Activated CD8-positive, alpha-beta memory T cell treated with anti-CD3 and anti-CD28 coated beads, Interleukin-2, amount 10 ng/mL, durations not matched to agents 7 days and 5 days (primary cell): ENCODE measurements around the gene CFAP77. TPM values are rescaled to one million over a fixed set of nuclear protein-coding genes. Genes with fewer than 3 reads are reported as not detected.

Experiments
- ATAC-seq: fragments of 150-1000 bp; cut with Tn5 transposase; one replicate; pipeline ENCODE4 v1.10.0; 2021; ENCODE audit warnings: moderate library complexity
- CTCF ChIA-PET: fragments of 350-600 bp; sonication (Branson Sonifier 250); formaldehyde crosslinking; loops from one replicate; lab custom pipeline; 2021; ENCODE audit warnings: antibody characterized with exemption; lab: Charles Lee
- DNase-seq: peaks from one replicate; pipeline ENCODE4 v3.0.0-alpha.2; 2020
- H3K27ac Mint-ChIP-seq: one replicate; pipeline ENCODE4 v1.8.0; 2021; ENCODE audit warnings: mild to moderate bottlenecking, mixed read lengths
- H3K27me3 Mint-ChIP-seq: one replicate; pipeline ENCODE4 v1.8.0; 2021; ENCODE audit warnings: mixed read lengths
- H3K36me3 Mint-ChIP-seq: one replicate; pipeline ENCODE4 v1.8.0; 2021; ENCODE audit warnings: mild to moderate bottlenecking, mixed read lengths
- H3K4me1 Mint-ChIP-seq: one replicate; pipeline ENCODE4 v1.8.0; 2021; ENCODE audit warnings: mixed read lengths
- H3K4me3 Mint-ChIP-seq: one replicate; pipeline ENCODE4 v1.8.0; 2021; ENCODE audit warnings: mild to moderate bottlenecking, moderate library complexity, mixed read lengths
- H3K9me3 Mint-ChIP-seq: one replicate; pipeline ENCODE4 v1.8.0; 2022; ENCODE audit warnings: low read depth, mixed read lengths
- total RNA-seq, 2 experiments: library from RNA; stranded (reverse); gene quantifications; one replicate each; pipeline ENCODE4 v1.2.3, GENCODE V29; 2021

The CFAP77 gene
- total RNA-seq, 2 experiments from 2014 or later: not detected

GRCh38 chr9:132487980-132488535, 78.0 kb downstream of the CFAP77 start:
- Mint-ChIP-seq H3K27me3 (peaks cover 78% of the 10 kb centered on the region), H3K36me3 (no peaks in the 10 kb centered on the region), H3K9me3 (no peaks in the 10 kb centered on the region), H3K4me1 (peaks cover 21% of the 10 kb centered on the region), H3K27ac (peak overlapping the region; percentile 81), H3K4me3 (peak overlapping the region; percentile 48)
- CTCF ChIA-PET: interaction anchor here (0.6 to 1.7 kb wide), 5 partner anchors 19 to 316 kb away, joined by 3 to 8 read pairs (median 6); partner anchors contain the start of gene CFAP77
- no peak for ATAC-seq
- DNase-seq: no peak

GRCh38 chr9:132488626-132489025, 78.6 kb downstream of the CFAP77 start:
- H3K9me3 Mint-ChIP-seq: no peaks in the 10 kb centered on the region
- peaks cover 21% of the 10 kb centered on the region for H3K4me1 Mint-ChIP-seq
- ATAC-seq (no peak), DNase-seq (no peak)
- CTCF ChIA-PET: interaction anchor here (1.0 to 1.7 kb wide), 3 partner anchors 18 to 79 kb away, joined by 3 to 8 read pairs (median 7); partner anchors contain the start of gene CFAP77
- peaks cover 78% of the 10 kb centered on the region for H3K27me3 Mint-ChIP-seq
- no peak overlapping the region for H3K27ac Mint-ChIP-seq
- no peaks in the 10 kb centered on the region for H3K36me3 Mint-ChIP-seq
- H3K4me3 Mint-ChIP-seq: no peak overlapping the region

- H3K9me3 Mint-ChIP-seq: no peaks in the 10 kb centered on the region
- H3K4me1 Mint-ChIP-seq: peaks cover 21% of the 10 kb centered on the region
- CTCF ChIA-PET: interaction anchor here (1.0 kb wide), 1 partner anchor 80 kb away, joined by 3 read pairs; the partner anchor contains the start of gene CFAP77
- H3K4me3 Mint-ChIP-seq: no peak overlapping the region
- ATAC-seq (no peak), DNase-seq (no peak)
- no peak overlapping the region for H3K27ac Mint-ChIP-seq
- peaks cover 77% of the 10 kb centered on the region for H3K27me3 Mint-ChIP-seq
- H3K36me3 Mint-ChIP-seq: no peaks in the 10 kb centered on the region
Measured at GRCh38 chr9:132489536-132489935, 79.5 kb downstream of the CFAP77 start.

- CTCF ChIA-PET: interaction anchor here (1.6 kb wide), 1 partner anchor 84 kb away, joined by 3 read pairs; no protein-coding TSS in a partner anchor
- H3K27ac Mint-ChIP-seq: no peak overlapping the region
- DNase-seq (no peak), ATAC-seq (no peak)
- H3K4me3 Mint-ChIP-seq: no peak overlapping the region
- peaks cover 60% of the 10 kb centered on the region for H3K27me3 Mint-ChIP-seq
- H3K4me1 Mint-ChIP-seq: no peaks in the 10 kb centered on the region
- no peaks in the 10 kb centered on the region for H3K36me3 Mint-ChIP-seq
- H3K9me3 Mint-ChIP-seq: no peaks in the 10 kb centered on the region
Measured at GRCh38 chr9:132494857-132495256, 84.8 kb downstream of the CFAP77 start.

- H3K27ac Mint-ChIP-seq: no peak overlapping the region
- no peaks in the 10 kb centered on the region for H3K9me3 Mint-ChIP-seq
- H3K4me1 Mint-ChIP-seq: no peaks in the 10 kb centered on the region
- CTCF ChIA-PET: no interaction called here
- H3K4me3 Mint-ChIP-seq: no peak overlapping the region
- no peaks in the 10 kb centered on the region for H3K36me3 Mint-ChIP-seq
- DNase-seq: no peak
- no peak for ATAC-seq
- peaks cover 37% of the 10 kb centered on the region for H3K27me3 Mint-ChIP-seq
Measured at GRCh38 chr9:132497731-132498130, 87.7 kb downstream of the CFAP77 start.

GRCh38 chr9:132498531-132499210, 88.7 kb downstream of the CFAP77 start:
- H3K27me3 Mint-ChIP-seq: peaks cover 34% of the 10 kb centered on the region
- ATAC-seq (no peak), DNase-seq (no peak)
- CTCF ChIA-PET: no interaction called here
- no peaks in the 10 kb centered on the region for H3K9me3 Mint-ChIP-seq
- no peaks in the 10 kb centered on the region for H3K4me1 Mint-ChIP-seq
- no peak overlapping the region for H3K4me3 Mint-ChIP-seq
- no peak overlapping the region for H3K27ac Mint-ChIP-seq
- H3K36me3 Mint-ChIP-seq: no peaks in the 10 kb centered on the region

GRCh38 chr9:132499251-132499650, 89.2 kb downstream of the CFAP77 start:
- Mint-ChIP-seq H3K4me1 (no peaks in the 10 kb centered on the region), H3K27me3 (peaks cover 36% of the 10 kb centered on the region), H3K4me3 (no peak overlapping the region), H3K27ac (no peak overlapping the region), H3K9me3 (no peaks in the 10 kb centered on the region), H3K36me3 (no peaks in the 10 kb centered on the region)
- CTCF ChIA-PET: no interaction called here
- DNase-seq (no peak), ATAC-seq (no peak)

GRCh38 chr9:132500193-132500592, 90.2 kb downstream of the CFAP77 start:
- no peak for DNase-seq
- CTCF ChIA-PET: interaction anchor here (1.3 kb wide), 1 partner anchor 77 kb away, joined by 4 read pairs; no protein-coding TSS in a partner anchor

GRCh38 chr9:132502480-132502879, 92.5 kb downstream of the CFAP77 start:
- H3K9me3 Mint-ChIP-seq: no peaks in the 10 kb centered on the region
- no peaks in the 10 kb centered on the region for H3K36me3 Mint-ChIP-seq
- CTCF ChIA-PET: no interaction called here
- H3K4me3 Mint-ChIP-seq: no peak overlapping the region
- no peak for DNase-seq
- no peak overlapping the region for H3K27ac Mint-ChIP-seq
- no peak for ATAC-seq
- H3K4me1 Mint-ChIP-seq: peaks cover 11% of the 10 kb centered on the region
- peaks cover 24% of the 10 kb centered on the region for H3K27me3 Mint-ChIP-seq

More at GRCh38 chr9:132500193-132500592, 90.2 kb downstream of the CFAP77 start:
- Mint-ChIP-seq H3K4me3 (no peak overlapping the region), H3K9me3 (no peaks in the 10 kb centered on the region), H3K27ac (no peak overlapping the region), H3K36me3 (no peaks in the 10 kb centered on the region), H3K27me3 (peaks cover 31% of the 10 kb centered on the region), H3K4me1 (no peaks in the 10 kb centered on the region)
- no peak for ATAC-seq

GRCh38 chr9:132503116-132503515, 93.1 kb downstream of the CFAP77 start:
- H3K36me3 Mint-ChIP-seq: no peaks in the 10 kb centered on the region
- CTCF ChIA-PET: interaction anchor here (1.7 kb wide), 1 partner anchor 91 kb away, joined by 7 read pairs; no protein-coding TSS in a partner anchor
- no peak overlapping the region for H3K27ac Mint-ChIP-seq
- H3K4me3 Mint-ChIP-seq: no peak overlapping the region
- no peak for DNase-seq
- ATAC-seq: no peak
- no peaks in the 10 kb centered on the region for H3K9me3 Mint-ChIP-seq
- H3K4me1 Mint-ChIP-seq: peaks cover 13% of the 10 kb centered on the region
- H3K27me3 Mint-ChIP-seq: peaks cover 26% of the 10 kb centered on the region

GRCh38 chr9:132504488-132504887, 94.5 kb downstream of the CFAP77 start:
- CTCF ChIA-PET: interaction anchor here (1.7 kb wide), 1 partner anchor 92 kb away, joined by 7 read pairs; no protein-coding TSS in a partner anchor
- H3K4me3 Mint-ChIP-seq: no peak overlapping the region
- peaks cover 28% of the 10 kb centered on the region for H3K27me3 Mint-ChIP-seq
- ATAC-seq (no peak), DNase-seq (no peak)
- H3K4me1 Mint-ChIP-seq: peaks cover 13% of the 10 kb centered on the region
- H3K27ac Mint-ChIP-seq: no peak overlapping the region
- H3K9me3 Mint-ChIP-seq: no peaks in the 10 kb centered on the region
- no peaks in the 10 kb centered on the region for H3K36me3 Mint-ChIP-seq

GRCh38 chr9:132505991-132506655, 96.1 kb downstream of the CFAP77 start:
- Mint-ChIP-seq H3K4me3 (no peak overlapping the region), H3K27ac (no peak overlapping the region), H3K27me3 (peaks cover 28% of the 10 kb centered on the region), H3K4me1 (peaks cover 13% of the 10 kb centered on the region), H3K9me3 (no peaks in the 10 kb centered on the region), H3K36me3 (no peaks in the 10 kb centered on the region)
- no peak for ATAC-seq
- DNase-seq: no peak
- CTCF ChIA-PET: interaction anchor here (1.2 to 3.7 kb wide), 8 partner anchors 18 to 94 kb away, joined by 3 to 18 read pairs (median 4); no protein-coding TSS in a partner anchor

- DNase-seq (no peak), ATAC-seq (no peak)
- Mint-ChIP-seq H3K4me1 (peaks cover 13% of the 10 kb centered on the region), H3K27ac (no peak overlapping the region), H3K4me3 (no peak overlapping the region), H3K36me3 (no peaks in the 10 kb centered on the region), H3K27me3 (peaks cover 29% of the 10 kb centered on the region), H3K9me3 (no peaks in the 10 kb centered on the region)
- CTCF ChIA-PET: interaction anchor here (0.8 to 3.7 kb wide), 12 partner anchors 12 to 143 kb away, joined by 3 to 18 read pairs (median 4); no protein-coding TSS in a partner anchor
Measured at GRCh38 chr9:132506977-132507669, 97.1 kb downstream of the CFAP77 start.
